Retinal pigment epithelial cell (primary cell): Measurements from ENCODE around the gene TRIP4.
"Not testable (repeated sequence)": the region's sequence is repeated elsewhere in the genome, so short reads cannot be mapped to it uniquely, and the experiment has no call there.

ENCODE experiments used
- DNase-seq: peaks from one replicate; pipeline ENCODE4 v3.0.0-alpha.2; 2010; ENCODE audit warnings: low read depth
- H3K4me3 ChIP-seq: 2 replicates; pipeline ENCODE4 v1.5.1; 2011; ENCODE audit warnings: mild to moderate bottlenecking, low read length, control low read depth, moderate library complexity
- CTCF ChIP-seq: conservative IDR thresholded peaks from 2 replicates; pipeline ENCODE4 v1.5.1; 2011; ENCODE audit warnings: low read depth, low read length, control low read depth, inconsistent platforms

Gene TRIP4

GRCh38 chr15:64383760-64384159, 3.9 kb upstream of the TRIP4 start:
- no peak for DNase-seq
- no peak for TF ChIP-seq CTCF
- no peak overlapping the region for H3K4me3 ChIP-seq

- DNase-seq: no peak
Measured at GRCh38 chr15:64386291-64386690, 1.3 kb upstream of the TRIP4 start.

GRCh38 chr15:64389036-64389435, 1.4 kb downstream of the TRIP4 start:
- no peak for TF ChIP-seq CTCF
- DNase-seq: no peak
- H3K4me3 ChIP-seq: no peak overlapping the region

More at GRCh38 chr15:64386291-64386690, 1.3 kb upstream of the TRIP4 start:
- no peak overlapping the region for H3K4me3 ChIP-seq
- TF ChIP-seq CTCF: no peak

GRCh38 chr15:64392471-64392870, 4.8 kb downstream of the TRIP4 start:
- not testable (repeated sequence) for DNase-seq, H3K4me3 ChIP-seq

GRCh38 chr15:64396789-64397188, 9.2 kb downstream of the TRIP4 start:
- H3K4me3 ChIP-seq: no peak overlapping the region
- no peak for DNase-seq
- no peak for TF ChIP-seq CTCF

DNA sequence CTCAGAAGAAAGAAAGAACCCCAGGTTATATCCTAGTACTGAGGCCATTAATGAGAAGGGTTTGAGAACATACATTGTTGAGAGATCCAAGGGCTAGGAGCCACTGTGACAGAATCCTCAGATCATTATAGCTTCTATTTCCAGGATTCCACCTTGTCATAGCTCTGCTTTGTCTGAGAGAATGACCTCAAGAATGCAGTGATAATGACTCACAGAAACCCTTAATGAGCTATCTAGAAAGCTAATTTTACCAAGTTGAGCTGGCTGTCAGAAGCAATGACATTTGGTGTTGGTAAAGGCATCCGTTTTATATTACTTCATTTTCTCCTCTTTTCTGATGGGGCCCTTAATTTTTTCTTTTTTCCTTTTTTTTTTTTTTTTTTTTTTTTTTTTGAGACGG, 10.9 kb downstream of the TRIP4 start:
- no peak for DNase-seq
- TF ChIP-seq CTCF: no peak
- no peak overlapping the region for H3K4me3 ChIP-seq

GRCh38 chr15:64400583-64400982, 12.9 kb downstream of the TRIP4 start:
- no peak overlapping the region for H3K4me3 ChIP-seq
- TF ChIP-seq CTCF: no peak

GRCh38 chr15:64412216-64412615, 24.6 kb downstream of the TRIP4 start:
- H3K4me3 ChIP-seq: no peak overlapping the region
- DNase-seq: no peak
- TF ChIP-seq CTCF: no peak

More at GRCh38 chr15:64400583-64400982, 12.9 kb downstream of the TRIP4 start:
- no peak for DNase-seq
